Trophoblast cell (in vitro differentiated cells and primary cell): ENCODE results near the gene PLXDC1.
A peak's percentile ranks its signal among the peaks of the same experiment; 100 is the strongest.

Experiments
- DNase-seq, 2 donors: peaks; one replicate each; pipeline ENCODE4 v3.0.0-alpha.2; 2016
- H2AFZ ChIP-seq: 2 replicates; pipeline ENCODE4 v1.6.1; 2013; ENCODE audit warnings: low read length, moderate library complexity, mild to moderate bottlenecking; ENCODE audit not compliant: insufficient read depth, poor library complexity
- H2AK5ac ChIP-seq: 2 replicates; pipeline ENCODE4 v1.6.1; 2013; ENCODE audit warnings: mild to moderate bottlenecking, low read length
- H2BK120ac ChIP-seq: 2 replicates; pipeline ENCODE4 v1.6.1; 2013; ENCODE audit warnings: low read length, mild to moderate bottlenecking, moderate library complexity; ENCODE audit not compliant: insufficient read depth, poor library complexity
- H2BK12ac ChIP-seq: 2 replicates; pipeline ENCODE4 v1.6.1; 2013; ENCODE audit warnings: mild to moderate bottlenecking, low read length, moderate library complexity
- H2BK5ac ChIP-seq: 2 replicates; pipeline ENCODE4 v1.6.1; 2013; ENCODE audit warnings: low read length, low read depth, moderate library complexity, mild to moderate bottlenecking; ENCODE audit not compliant: poor library complexity
- H3K14ac ChIP-seq: 2 replicates; pipeline ENCODE4 v1.6.1; 2013; ENCODE audit warnings: mild to moderate bottlenecking, low read length
- H3K18ac ChIP-seq: 2 replicates; pipeline ENCODE4 v1.6.1; 2013; ENCODE audit warnings: mild to moderate bottlenecking, low read length
- H3K23ac ChIP-seq: 2 replicates; pipeline ENCODE4 v1.6.1; 2013; ENCODE audit warnings: low read length
- H3K27ac ChIP-seq: 2 replicates; pipeline ENCODE4 v1.5.1; 2013; ENCODE audit warnings: low read depth, mild to moderate bottlenecking, inconsistent platforms, low read length, moderate library complexity
- H3K27me3 ChIP-seq: 2 replicates; pipeline ENCODE4 v1.6.1; 2013; ENCODE audit warnings: inconsistent platforms, mild to moderate bottlenecking, low read length, moderate library complexity; ENCODE audit not compliant: insufficient read depth
- H3K36me3 ChIP-seq, 2 experiments: 1 replicate in 1 of 2; 2 replicates in 1 of 2; pipeline ENCODE4 v1.6.1; 2013; ENCODE audit warnings: low read length in 2 of 2, mild to moderate bottlenecking in 2 of 2, moderate library complexity in 1 of 2; ENCODE audit not compliant: insufficient read depth in 2 of 2, control insufficient read depth in 1 of 2
- H3K4ac ChIP-seq: 2 replicates; pipeline ENCODE4 v1.6.1; 2013; ENCODE audit warnings: low read depth, mild to moderate bottlenecking, low read length, moderate library complexity
- H3K4me1 ChIP-seq, 2 experiments: 1 replicate in 1 of 2; 2 replicates in 1 of 2; pipeline ENCODE4 v1.6.1; 2013; ENCODE audit warnings: low read length in 2 of 2, mild to moderate bottlenecking in 2 of 2, moderate library complexity in 1 of 2; ENCODE audit not compliant: insufficient read depth in 2 of 2, control insufficient read depth in 1 of 2
- H3K4me2 ChIP-seq: 2 replicates; pipeline ENCODE4 v1.6.1; 2013; ENCODE audit warnings: inconsistent platforms, mild to moderate bottlenecking, low read length, moderate library complexity
- H3K4me3 ChIP-seq: 2 replicates; pipeline ENCODE4 v1.5.1; 2013; ENCODE audit warnings: mild to moderate bottlenecking, low read depth, low read length, inconsistent platforms
- H3K79me1 ChIP-seq: one replicate; pipeline ENCODE4 v1.6.1; 2013; ENCODE audit warnings: low read length
- H3K79me2 ChIP-seq: 2 replicates; pipeline ENCODE4 v1.6.1; 2013; ENCODE audit warnings: low read length, mild to moderate bottlenecking; ENCODE audit not compliant: control insufficient read depth, insufficient read depth, poor library complexity
- H3K9ac ChIP-seq: 2 replicates; pipeline ENCODE4 v1.6.1; 2013; ENCODE audit warnings: mild to moderate bottlenecking, low read length
- H3K9me3 ChIP-seq: 2 replicates; pipeline ENCODE4 v1.6.1; 2013; ENCODE audit warnings: low read depth, mild to moderate bottlenecking, control low read depth, inconsistent platforms, low read length; ENCODE audit not compliant: insufficient read depth
- H4K12ac ChIP-seq: 2 replicates; pipeline ENCODE4 v1.6.1; 2013; ENCODE audit warnings: low read depth, mild to moderate bottlenecking, low read length, moderate library complexity
- H4K8ac ChIP-seq: 2 replicates; pipeline ENCODE4 v1.6.1; 2013; ENCODE audit warnings: low read depth, mild to moderate bottlenecking, low read length, moderate library complexity
- H4K91ac ChIP-seq: one replicate; pipeline ENCODE4 v1.6.1; 2013; ENCODE audit warnings: low read depth, mild to moderate bottlenecking, low read length, moderate library complexity
- WGBS: extraction: QIAGEN DNeasy Blood & Tissue Kit; methylation state at CpG from one replicate; pipeline ENCODE4 v1.1.7; 2013; ENCODE audit warnings: missing lambda C conversion rate; ENCODE audit not compliant: insufficient read length, insufficient coverage; ENCODE audit errors: extremely low coverage; 5-methylcytosine and 5-hydroxymethylcytosine counted together

Gene PLXDC1

GRCh38 chr17:39161962-39162361 lies 10.5 kb upstream of the PLXDC1 start:
- no peaks in the 10 kb centered on the region for H3K36me3 ChIP-seq
- no peaks in the 10 kb centered on the region for H3K9me3 ChIP-seq
- no peak overlapping the region for H3K14ac ChIP-seq
- no peak for DNase-seq
- H2AFZ ChIP-seq, result no peak overlapping the region
- peaks cover 9% of the 10 kb centered on the region for H3K27me3 ChIP-seq
- H3K4me1 ChIP-seq, result peaks cover 21 to 23% of the 10 kb centered on the region in 2 experiments
- H3K79me1 ChIP-seq, result peaks cover 4% of the 10 kb centered on the region
- H3K27ac ChIP-seq, result no peak overlapping the region
- no peak overlapping the region for H3K4me2 ChIP-seq
- no CpG with 5 or more reads among the region's 2 CpGs for WGBS
- H2AK5ac ChIP-seq, result no peak overlapping the region
- no peak overlapping the region for H3K4ac ChIP-seq
- H2BK12ac ChIP-seq, result no peak overlapping the region
- no peak overlapping the region for H4K12ac ChIP-seq
- no peak overlapping the region for H3K9ac ChIP-seq
- H4K8ac ChIP-seq, result no peak overlapping the region
- no peak overlapping the region for H3K23ac ChIP-seq
- H3K4me3 ChIP-seq, result no peak overlapping the region
- no peak overlapping the region for H2BK5ac ChIP-seq
- H4K91ac ChIP-seq, result no peak overlapping the region
- H2BK120ac ChIP-seq, result no peak overlapping the region
- peaks cover 3% of the 10 kb centered on the region for H3K79me2 ChIP-seq
- H3K18ac ChIP-seq, result no peak overlapping the region

GRCh38 chr17:39158623-39159022 lies 7.2 kb upstream of the PLXDC1 start:
- no peak overlapping the region for H2AFZ ChIP-seq
- no peak overlapping the region for H3K18ac ChIP-seq
- no peak overlapping the region for H3K4me3 ChIP-seq
- H3K36me3 ChIP-seq, result no peaks in the 10 kb centered on the region
- no peak overlapping the region for H3K27ac ChIP-seq
- no peak overlapping the region for H3K14ac ChIP-seq
- no peak overlapping the region for H2BK5ac ChIP-seq
- H4K91ac ChIP-seq, result no peak overlapping the region
- no peak overlapping the region for H4K12ac ChIP-seq
- peak in 1 of 2 donors; percentile 55 for DNase-seq
- no peak overlapping the region for H3K9ac ChIP-seq
- H2BK120ac ChIP-seq, result no peak overlapping the region
- no peaks in the 10 kb centered on the region for H3K27me3 ChIP-seq
- H3K79me1 ChIP-seq, result peaks cover 3% of the 10 kb centered on the region
- peaks cover 2% of the 10 kb centered on the region for H3K79me2 ChIP-seq
- peaks cover 8 to 10% of the 10 kb centered on the region in 2 experiments for H3K4me1 ChIP-seq
- no peak overlapping the region for H3K4me2 ChIP-seq
- no peak overlapping the region for H3K4ac ChIP-seq
- H2AK5ac ChIP-seq, result no peak overlapping the region
- H2BK12ac ChIP-seq, result no peak overlapping the region
- no CpG with 5 or more reads among the region's 2 CpGs for WGBS
- H3K9me3 ChIP-seq, result no peaks in the 10 kb centered on the region
- H3K23ac ChIP-seq, result no peak overlapping the region
- no peak overlapping the region for H4K8ac ChIP-seq

- no peak overlapping the region for H2BK12ac ChIP-seq
- no peak overlapping the region for H3K9ac ChIP-seq
- H2AK5ac ChIP-seq, result no peak overlapping the region
- no peak overlapping the region for H3K23ac ChIP-seq
- H4K12ac ChIP-seq, result no peak overlapping the region
- peak overlapping the region; percentile 45 for H3K27ac ChIP-seq
- H2BK5ac ChIP-seq, result no peak overlapping the region
- H3K27me3 ChIP-seq, result peaks cover 3% of the 10 kb centered on the region
- no CpG with 5 or more reads among the region's 7 CpGs for WGBS
- peak overlapping the region; percentile 22 for H3K4me2 ChIP-seq
- DNase-seq, result peak; percentile 86 to 94
- H3K4me1 ChIP-seq, result peaks cover 13 to 21% of the 10 kb centered on the region in 2 experiments
- H3K79me2 ChIP-seq, result peaks cover 2% of the 10 kb centered on the region
- H3K14ac ChIP-seq, result no peak overlapping the region
- no peak overlapping the region for H3K18ac ChIP-seq
- H4K91ac ChIP-seq, result no peak overlapping the region
- H2BK120ac ChIP-seq, result no peak overlapping the region
- no peaks in the 10 kb centered on the region for H3K9me3 ChIP-seq
- no peaks in the 10 kb centered on the region for H3K36me3 ChIP-seq
- no peak overlapping the region for H2AFZ ChIP-seq
- H3K4ac ChIP-seq, result no peak overlapping the region
- H3K79me1 ChIP-seq, result peaks cover 3% of the 10 kb centered on the region
- H4K8ac ChIP-seq, result no peak overlapping the region
- H3K4me3 ChIP-seq, result no peak overlapping the region
These were observed 5.1 kb upstream of the PLXDC1 start for GRCh38 chr17:39156491-39156890.

- Histone ChIP-seq H3K79me1 (peaks cover 3% of the 10 kb centered on the region), H3K4ac (no peak overlapping the region), H2BK12ac (no peak overlapping the region), H3K4me3 (no peak overlapping the region), H3K27ac (no peak overlapping the region), H3K4me1 (peaks cover 13 to 23% of the 10 kb centered on the region in 2 experiments), H4K12ac (no peak overlapping the region), H4K8ac (no peak overlapping the region), H3K9ac (no peak overlapping the region), H2AK5ac (no peak overlapping the region), H2AFZ (no peak overlapping the region), H3K27me3 (peaks cover 10% of the 10 kb centered on the region), H4K91ac (no peak overlapping the region), H3K18ac (no peak overlapping the region), H3K23ac (no peak overlapping the region), H3K79me2 (peaks cover 2% of the 10 kb centered on the region), H2BK5ac (no peak overlapping the region), H3K14ac (no peak overlapping the region), H3K36me3 (no peaks in the 10 kb centered on the region), H3K9me3 (peaks cover 1% of the 10 kb centered on the region), H2BK120ac (no peak overlapping the region), H3K4me2 (no peak overlapping the region)
- no CpG with 5 or more reads among the region's 2 CpGs for WGBS
- peak in 1 of 2 donors; percentile 29 for DNase-seq
These were observed 4.2 kb upstream of the PLXDC1 start for GRCh38 chr17:39155654-39156053.
